Measurements from ENCODE around the gene ICAM3. TPM values are rescaled to one million over a fixed set of nuclear protein-coding genes. Genes with fewer than 3 reads are reported as not detected.

Gene ICAM3
- polyA plus RNA-seq, 1 of the 3 experiments (the other 2 are of a cell fraction) = 15.6 TPM

DNA sequence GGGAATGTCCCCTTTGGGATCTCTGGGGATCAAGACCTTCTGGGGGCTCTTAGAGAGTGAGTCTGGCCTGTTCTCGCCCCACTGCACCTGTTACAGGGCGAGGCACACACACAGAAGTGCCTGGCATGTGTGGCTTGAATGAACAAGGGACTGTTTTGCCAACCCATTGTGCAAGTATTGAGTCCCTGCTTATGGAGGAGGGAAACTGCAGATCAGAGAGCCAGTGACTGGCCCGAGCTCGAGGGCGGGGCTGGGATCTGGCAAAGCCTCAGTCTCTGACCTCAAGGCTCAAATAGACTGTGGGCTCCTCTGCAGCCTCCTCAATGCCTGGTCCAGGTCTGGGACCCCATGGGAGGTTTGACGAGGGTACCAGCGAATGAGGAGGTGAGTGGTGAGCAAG, 11.6 kb downstream of the ICAM3 start:
- peaks cover 0 to 7% of the 10 kb centered on the region in 2 experiments; a peak in 1 of 4 replicates for H3K4me1 ChIP-seq (ENCODE audit: control insufficient read depth in 1 of 2, insufficient read depth in 2 of 2, low read depth in 1 of 2, low read length in 1 of 2)
- H3F3A ChIP-seq (replicated peaks; ENCODE audit: insufficient read depth) = no peaks in the 10 kb centered on the region
- H3K36me3 ChIP-seq (replicated peaks in 1 of 2; ENCODE audit: control insufficient read depth in 1 of 2, insufficient read depth in 2 of 2, low read length in 1 of 2) = peaks cover 36 to 39% of the 10 kb centered on the region in 2 experiments
- H3K9ac ChIP-seq = no peak overlapping the region
- no peaks in the 10 kb centered on the region for H3K9me3 ChIP-seq
- TF ChIP-seq RXRA (IDR thresholded peaks at IDR 0.05; ENCODE audit: borderline replicate concordance, low read depth) (no peak), GABPA (IDR thresholded peaks at IDR 0.05; ENCODE audit: low read depth) (no peak), MXI1 (IDR thresholded peaks at IDR 0.05; ENCODE audit: low read depth, low read length) (no peak), CHD2 (IDR thresholded peaks at IDR 0.05; ENCODE audit: low read length, partially characterized antibody) (no peak), ELF1 (IDR thresholded peaks at IDR 0.05) (no peak), TCF12 (IDR thresholded peaks at IDR 0.05) (no peak)
- TF ChIP-seq, protein P1, sequence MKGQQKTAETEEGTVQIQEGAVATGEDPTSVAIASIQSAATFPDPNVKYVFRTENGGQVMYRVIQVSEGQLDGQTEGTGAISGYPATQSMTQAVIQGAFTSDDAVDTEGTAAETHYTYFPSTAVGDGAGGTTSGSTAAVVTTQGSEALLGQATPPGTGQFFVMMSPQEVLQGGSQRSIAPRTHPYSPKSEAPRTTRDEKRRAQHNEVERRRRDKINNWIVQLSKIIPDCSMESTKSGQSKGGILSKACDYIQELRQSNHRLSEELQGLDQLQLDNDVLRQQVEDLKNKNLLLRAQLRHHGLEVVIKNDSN (IDR thresholded peaks at IDR 0.05; ENCODE audit: borderline replicate concordance, low read depth) = no peak
- no peak overlapping the region for H3K27ac ChIP-seq (ENCODE audit: low read depth in 2 of 2, low read length in 1 of 2)
- no peaks in the 10 kb centered on the region for H3K27me3 ChIP-seq (ENCODE audit: insufficient read depth)
- H3K4me2 ChIP-seq = no peak overlapping the region
- WGBS (ENCODE audit: low lambda C conversion rate) = 95% methylated on average over 7 of the region's 7 CpGs
- no peak for DNase-seq
- H2AFZ ChIP-seq (ENCODE audit: low read depth) = no peak overlapping the region
- H3K9me2 ChIP-seq = no peaks in the 10 kb centered on the region
- peaks cover 60% of the 10 kb centered on the region for H3K79me2 ChIP-seq (ENCODE audit: insufficient read depth)
- ChIA-PET CTCF (no interaction called here), POLR2A (interaction anchor here (2.0 kb wide), 1 partner anchor 53 kb away, joined by 7 read pairs; the partner anchor contains the start of gene TYK2)
- H4K20me1 ChIP-seq (ENCODE audit: insufficient read depth) = peaks cover 32% of the 10 kb centered on the region
- no peak overlapping the region for H3K4me3 ChIP-seq (ENCODE audit: low read depth in 2 of 2, low read length in 1 of 2)

DNA sequence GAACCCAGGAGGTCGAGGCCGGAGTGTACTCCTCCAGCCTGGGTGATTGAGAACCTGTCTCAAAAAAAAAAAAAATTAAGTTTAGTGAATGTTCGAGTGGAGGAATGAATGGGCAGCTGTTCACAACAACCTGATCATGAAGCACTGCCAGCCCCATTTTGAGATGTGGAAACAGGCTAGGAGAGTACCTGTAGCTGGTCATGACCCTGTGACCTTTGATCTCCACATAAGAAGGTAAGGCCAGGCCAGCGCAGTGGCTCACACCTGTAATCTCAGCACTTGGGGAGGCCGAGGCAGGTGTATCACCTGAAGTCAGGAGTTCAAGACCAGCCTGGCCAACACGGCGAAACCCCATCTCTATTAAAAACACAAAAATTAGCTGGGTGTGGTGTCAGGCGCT, 13.7 kb downstream of the ICAM3 start:
- Histone ChIP-seq H2AFZ (ENCODE audit: low read depth) (no peak overlapping the region), H3K79me2 (ENCODE audit: insufficient read depth) (peaks cover 39% of the 10 kb centered on the region), H3K27ac (ENCODE audit: low read depth in 2 of 2, low read length in 1 of 2) (no peak overlapping the region), H3K9me3 (no peaks in the 10 kb centered on the region), H3F3A (replicated peaks; ENCODE audit: insufficient read depth) (no peaks in the 10 kb centered on the region), H3K9ac (no peak overlapping the region), H3K36me3 (replicated peaks in 1 of 2; ENCODE audit: control insufficient read depth in 1 of 2, insufficient read depth in 2 of 2, low read length in 1 of 2) (peaks cover 36 to 54% of the 10 kb centered on the region in 2 experiments), H3K4me3 (ENCODE audit: low read depth in 2 of 2, low read length in 1 of 2) (no peak overlapping the region), H3K27me3 (ENCODE audit: insufficient read depth) (no peaks in the 10 kb centered on the region), H3K4me1 (ENCODE audit: control insufficient read depth in 1 of 2, insufficient read depth in 2 of 2, low read depth in 1 of 2, low read length in 1 of 2) (no peaks in the 10 kb centered on the region), H3K4me2 (no peak overlapping the region), H4K20me1 (ENCODE audit: insufficient read depth) (0 out of 2 replicates have a peak, but pooled peaks cover 16% of the 10 kb centered on the region), H3K9me2 (no peaks in the 10 kb centered on the region)
- no peak for DNase-seq
- ChIA-PET CTCF (interaction anchor here (0.7 to 2.9 kb wide), 2 partner anchors 16 to 63 kb away, joined by 3 to 10 read pairs; partner anchors contain the start of gene ZGLP1), POLR2A (interaction anchor here (1.7 to 2.0 kb wide), 2 partner anchors 9 to 55 kb away, joined by 7 to 8 read pairs; partner anchors contain the start of genes FDX2 and TYK2)
- WGBS (ENCODE audit: low lambda C conversion rate) = 95% methylated on average over 8 of the region's 8 CpGs
- TF ChIP-seq, protein P2, sequence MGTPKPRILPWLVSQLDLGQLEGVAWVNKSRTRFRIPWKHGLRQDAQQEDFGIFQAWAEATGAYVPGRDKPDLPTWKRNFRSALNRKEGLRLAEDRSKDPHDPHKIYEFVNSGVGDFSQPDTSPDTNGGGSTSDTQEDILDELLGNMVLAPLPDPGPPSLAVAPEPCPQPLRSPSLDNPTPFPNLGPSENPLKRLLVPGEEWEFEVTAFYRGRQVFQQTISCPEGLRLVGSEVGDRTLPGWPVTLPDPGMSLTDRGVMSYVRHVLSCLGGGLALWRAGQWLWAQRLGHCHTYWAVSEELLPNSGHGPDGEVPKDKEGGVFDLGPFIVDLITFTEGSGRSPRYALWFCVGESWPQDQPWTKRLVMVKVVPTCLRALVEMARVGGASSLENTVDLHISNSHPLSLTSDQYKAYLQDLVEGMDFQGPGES (IDR thresholded peaks at IDR 0.05; ENCODE audit: low read depth, low read length) = no peak
- TF ChIP-seq, protein P3, sequence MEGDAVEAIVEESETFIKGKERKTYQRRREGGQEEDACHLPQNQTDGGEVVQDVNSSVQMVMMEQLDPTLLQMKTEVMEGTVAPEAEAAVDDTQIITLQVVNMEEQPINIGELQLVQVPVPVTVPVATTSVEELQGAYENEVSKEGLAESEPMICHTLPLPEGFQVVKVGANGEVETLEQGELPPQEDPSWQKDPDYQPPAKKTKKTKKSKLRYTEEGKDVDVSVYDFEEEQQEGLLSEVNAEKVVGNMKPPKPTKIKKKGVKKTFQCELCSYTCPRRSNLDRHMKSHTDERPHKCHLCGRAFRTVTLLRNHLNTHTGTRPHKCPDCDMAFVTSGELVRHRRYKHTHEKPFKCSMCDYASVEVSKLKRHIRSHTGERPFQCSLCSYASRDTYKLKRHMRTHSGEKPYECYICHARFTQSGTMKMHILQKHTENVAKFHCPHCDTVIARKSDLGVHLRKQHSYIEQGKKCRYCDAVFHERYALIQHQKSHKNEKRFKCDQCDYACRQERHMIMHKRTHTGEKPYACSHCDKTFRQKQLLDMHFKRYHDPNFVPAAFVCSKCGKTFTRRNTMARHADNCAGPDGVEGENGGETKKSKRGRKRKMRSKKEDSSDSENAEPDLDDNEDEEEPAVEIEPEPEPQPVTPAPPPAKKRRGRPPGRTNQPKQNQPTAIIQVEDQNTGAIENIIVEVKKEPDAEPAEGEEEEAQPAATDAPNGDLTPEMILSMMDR (IDR thresholded peaks at IDR 0.05) = no peak
